ENCODE results near the gene AGTRAP.

The AGTRAP gene

GRCh38 chr1:11765661-11766428 is 29.9 kb downstream of the AGTRAP start:
- in situ Hi-C loops (cut with HindIII; ENCODE audit: low sequenced_read_pairs) = no loop called here
- TF ChIP-seq CTCF (IDR thresholded peaks at IDR 0.05; ENCODE audit: low read depth, low read length) = no peak

GRCh38 chr1:11766429-11766776 is 30.5 kb downstream of the AGTRAP start:
- no peak overlapping the region for H3K4me3 ChIP-seq (ENCODE audit: low read depth, low read length)
- TF ChIP-seq CTCF (IDR thresholded peaks at IDR 0.05; ENCODE audit: low read depth, low read length) = no peak
- in situ Hi-C loops (cut with HindIII; ENCODE audit: low sequenced_read_pairs) = no loop called here
- no peak for DNase-seq (ENCODE audit: low read depth, low spot score)

More at GRCh38 chr1:11765661-11766428, 29.9 kb downstream of the AGTRAP start:
- DNase-seq (ENCODE audit: low read depth, low spot score) = no peak
- no peak overlapping the region for H3K4me3 ChIP-seq (ENCODE audit: low read depth, low read length)

- TF ChIP-seq CTCF (IDR thresholded peaks at IDR 0.05; ENCODE audit: low read depth, low read length) = no peak
- no peak overlapping the region for H3K4me3 ChIP-seq (ENCODE audit: low read depth, low read length)
- in situ Hi-C loops (cut with HindIII; ENCODE audit: low sequenced_read_pairs) = no loop called here
- no peak for DNase-seq (ENCODE audit: low read depth, low spot score)
Observed at GRCh38 chr1:11767922-11768704, 32.2 kb downstream of the AGTRAP start.

GRCh38 chr1:11768821-11769220 is 32.9 kb downstream of the AGTRAP start:
- in situ Hi-C loops (cut with HindIII; ENCODE audit: low sequenced_read_pairs) = no loop called here
- no peak for DNase-seq (ENCODE audit: low read depth, low spot score)
- H3K4me3 ChIP-seq (ENCODE audit: low read depth, low read length) = no peak overlapping the region
- no peak for TF ChIP-seq CTCF (IDR thresholded peaks at IDR 0.05; ENCODE audit: low read depth, low read length)

DNA sequence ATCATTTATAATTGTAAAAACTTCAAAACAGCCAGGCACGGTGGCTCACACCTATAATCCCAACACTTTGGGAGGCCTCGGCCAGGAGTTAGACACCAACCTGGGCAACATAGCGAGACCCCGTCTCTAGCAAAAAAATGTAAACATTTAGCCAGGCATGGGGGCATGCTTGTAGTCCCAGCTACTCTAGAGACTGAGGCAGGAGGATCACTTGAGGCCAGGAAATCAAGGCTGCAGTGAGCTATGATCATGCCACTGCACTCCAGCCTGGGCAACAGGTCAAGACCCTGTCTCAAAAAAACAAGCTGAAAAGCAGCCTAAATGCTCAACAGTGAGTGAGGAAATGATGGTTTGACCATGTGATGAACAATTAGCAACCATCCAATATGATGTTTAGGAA is 33.3 kb downstream of the AGTRAP start:
- H3K4me3 ChIP-seq (ENCODE audit: low read depth, low read length) = no peak overlapping the region
- TF ChIP-seq CTCF (IDR thresholded peaks at IDR 0.05; ENCODE audit: low read depth, low read length) = no peak
- DNase-seq (ENCODE audit: low read depth, low spot score) = no peak
- in situ Hi-C loops (cut with HindIII; ENCODE audit: low sequenced_read_pairs) = no loop called here

DNA sequence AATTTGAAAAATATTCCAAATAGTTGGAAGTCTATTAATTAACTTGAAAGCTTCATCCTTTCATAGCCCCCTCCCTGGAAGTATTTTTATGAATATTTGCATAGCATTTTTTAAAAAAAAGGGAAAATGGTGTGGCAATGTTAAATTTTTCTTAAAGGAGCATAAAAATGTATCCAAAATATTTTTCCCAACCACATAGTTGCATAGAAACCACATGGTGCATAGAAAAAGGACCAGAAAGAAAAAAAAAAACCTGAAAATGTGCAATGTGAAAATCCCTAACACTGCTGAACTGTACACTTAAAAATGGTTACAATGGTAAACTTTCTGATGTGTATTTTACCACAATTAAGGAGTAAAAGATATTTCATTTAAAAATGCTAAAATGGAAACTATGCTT is 34.1 kb downstream of the AGTRAP start:
- in situ Hi-C loops (cut with HindIII; ENCODE audit: low sequenced_read_pairs) = no loop called here
- no peak for DNase-seq (ENCODE audit: low read depth, low spot score)
- no peak overlapping the region for H3K4me3 ChIP-seq (ENCODE audit: low read depth, low read length)
- no peak for TF ChIP-seq CTCF (IDR thresholded peaks at IDR 0.05; ENCODE audit: low read depth, low read length)

Measured in astrocyte of the spinal cord (primary cell).